ENCODE measurements around the gene VWA7.

VWA7 gene

GRCh38 chr6:31718265-31718664 lies 58.9 kb downstream of the VWA7 start:
- in situ Hi-C loops (cut with HindIII; ENCODE audit: low sequenced_read_pairs), result no loop called here

- in situ Hi-C loops (cut with HindIII; ENCODE audit: low sequenced_read_pairs), result no loop called here
Measured at GRCh38 chr6:31717499-31718222, 59.5 kb downstream of the VWA7 start.

Data from endothelial cell of hepatic sinusoid (primary cell).